Esophagus squamous epithelium (tissue), 5 donors: ENCODE measurements around the gene SERPINA4. TPM values are rescaled to one million over a fixed set of nuclear protein-coding genes. Genes with fewer than 3 reads are reported as not detected.

Experiments
- DNase-seq: peaks from one replicate; lab custom pipeline; 2025; lab: John Stamatoyannopoulos, UW
- H3K27ac ChIP-seq, 4 donors: fragments of 200-600 bp; sonication (generic); one replicate each; pipeline ENCODE4 v1.5.1; 2016 to 2019; ENCODE audit warnings: mild to moderate bottlenecking in 1 of 4
- H3K27me3 ChIP-seq, 4 donors: fragments of 200-600 bp; sonication (generic); 1 replicate in 3 of 4; 2 replicates in 1 of 4; pipeline versions ENCODE4 v1.5.1 to v1.6.0; 2017 to 2021; ENCODE audit warnings: antibody characterized with exemption in 1 of 4
- H3K36me3 ChIP-seq, 3 donors: fragments of 200-600 bp; sonication (generic); one replicate each; pipeline ENCODE4 v1.5.1; 2016 to 2019
- H3K4me1 ChIP-seq, 3 donors: fragments of 200-600 bp; sonication (generic); one replicate each; pipeline ENCODE4 v1.5.1; 2017 to 2019
- H3K4me3 ChIP-seq, 4 donors: fragments of 200-600 bp; sonication (generic); 1 replicate in 3 of 4; 2 replicates in 1 of 4; pipeline ENCODE4 v1.5.1; 2016 to 2019; ENCODE audit warnings: mild to moderate bottlenecking in 2 of 4, moderate library complexity in 1 of 4
- H3K9me3 ChIP-seq, 3 donors: fragments of 200-600 bp; sonication (generic); one replicate each; pipeline ENCODE4 v1.5.1; 2016 to 2019
- CTCF ChIP-seq, 6 experiments: fragments of 450-650 bp in 4 of 6; fragments of 200-600 bp in 2 of 6; sonication (generic) in 2 of 6; IDR thresholded peaks; one replicate each; pipeline ENCODE4 v1.5.1; 2016 to 2019; ENCODE audit warnings: antibody characterized with exemption in 6 of 6, mild to moderate bottlenecking in 4 of 6, moderate library complexity in 4 of 6
- POLR2A ChIP-seq, 4 donors: fragments of 450-650 bp; IDR thresholded peaks; one replicate each; pipeline ENCODE4 v1.6.1; 2017; ENCODE audit warnings: antibody characterized with exemption in 4 of 4, mild to moderate bottlenecking in 4 of 4, moderate library complexity in 3 of 4
- WGBS, 2 donors: methylation state at CpG; one replicate each; pipeline ENCODE4 v1.1.5; 2018; 5-methylcytosine and 5-hydroxymethylcytosine counted together
- intact Hi-C: fragments of 100-400 bp; cut with DNase I; formaldehyde crosslinking; loops from one replicate; pipeline ENCODE4 v1.15.0; 2022
- total RNA-seq, 4 donors: library from RNA; depleted of rRNA; stranded (reverse); fragments of >200 nt; gene quantifications; one replicate each; pipeline ENCODE4 v1.1.0, GENCODE V29; 2016
- donor health status: DM: yes; HTN: yes; CAD: no.

The SERPINA4 gene
- total RNA-seq, 4 donors from 2014 or later = not detected

DNA sequence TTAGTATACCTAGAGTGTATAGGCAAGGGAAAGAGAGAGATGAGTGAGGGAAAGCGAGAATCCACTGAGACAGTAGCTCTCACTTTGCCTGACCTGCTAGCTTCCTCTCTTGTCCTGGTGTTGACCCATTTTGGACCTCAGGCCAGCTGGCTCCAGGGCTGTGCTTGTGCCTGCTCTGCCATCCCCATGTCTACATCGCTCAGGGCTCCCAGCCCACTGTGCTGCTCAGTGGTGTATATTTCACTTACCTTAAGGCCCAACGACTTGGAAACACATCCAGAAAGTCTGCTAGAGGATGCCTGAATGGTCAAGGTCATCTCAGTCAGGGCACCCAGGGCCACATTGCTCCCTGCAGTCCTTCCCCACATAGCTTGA is 964 bp upstream of the SERPINA4 start:
- Histone ChIP-seq H3K4me3 (no peak overlapping the region), H3K36me3 (no peaks in the 10 kb centered on the region), H3K27me3 (peaks cover 0 to 11% (median 0%) of the 10 kb centered on the region in 4 donors), H3K4me1 (no peaks in the 10 kb centered on the region), H3K27ac (no peak overlapping the region), H3K9me3 (no peaks in the 10 kb centered on the region)
- WGBS, 2 donors = 85 to 94% methylated on average over 2 of the region's 3 CpGs
- intact Hi-C loops = no loop called here
- no peak for DNase-seq
- TF ChIP-seq CTCF (IDR thresholded peaks at IDR 0.05) (no peak), POLR2A (IDR thresholded peaks at IDR 0.05) (no peak)

GRCh38 chr14:94561656-94562010 is 391 bp downstream of the SERPINA4 start:
- no peak overlapping the region for H3K4me3 ChIP-seq
- H3K36me3 ChIP-seq = no peaks in the 10 kb centered on the region
- peaks cover 0 to 11% (median 0%) of the 10 kb centered on the region in 4 donors for H3K27me3 ChIP-seq
- TF ChIP-seq CTCF (IDR thresholded peaks at IDR 0.05) = no peak
- no peak for TF ChIP-seq POLR2A (IDR thresholded peaks at IDR 0.05)
- intact Hi-C loops = no loop called here
- H3K4me1 ChIP-seq = no peaks in the 10 kb centered on the region
- no peak overlapping the region for H3K27ac ChIP-seq
- no peaks in the 10 kb centered on the region for H3K9me3 ChIP-seq
- 88 to 94% methylated on average over 5 to 6 of the region's 7 CpGs for WGBS, 2 donors
- DNase-seq = no peak

GRCh38 chr14:94562022-94562421 is 780 bp downstream of the SERPINA4 start:
- Histone ChIP-seq H3K4me1 (no peaks in the 10 kb centered on the region), H3K27ac (no peak overlapping the region), H3K9me3 (no peaks in the 10 kb centered on the region), H3K36me3 (no peaks in the 10 kb centered on the region), H3K4me3 (no peak overlapping the region), H3K27me3 (peaks cover 0 to 11% (median 0%) of the 10 kb centered on the region in 4 donors)
- no peak for TF ChIP-seq CTCF (IDR thresholded peaks at IDR 0.05)
- no peak for TF ChIP-seq POLR2A (IDR thresholded peaks at IDR 0.05)
- DNase-seq = no peak
- 80% methylated on average over 5 of the region's 5 CpGs for WGBS, 2 donors
- intact Hi-C loops = no loop called here

GRCh38 chr14:94562941-94563883 is 2.0 kb downstream of the SERPINA4 start:
- intact Hi-C loops = no loop called here
- DNase-seq = no peak
- no peaks in the 10 kb centered on the region for H3K4me1 ChIP-seq
- H3K9me3 ChIP-seq = no peaks in the 10 kb centered on the region
- H3K27ac ChIP-seq = no peak overlapping the region
- TF ChIP-seq POLR2A (IDR thresholded peaks at IDR 0.05) = no peak
- no peak for TF ChIP-seq CTCF (IDR thresholded peaks at IDR 0.05)
- 75 to 80% methylated on average over 10 of the region's 16 CpGs for WGBS, 2 donors
- no peak overlapping the region for H3K4me3 ChIP-seq
- no peaks in the 10 kb centered on the region for H3K36me3 ChIP-seq
- peaks cover 0 to 6% (median 0%) of the 10 kb centered on the region in 4 donors for H3K27me3 ChIP-seq

- no peak for DNase-seq
- no peaks in the 10 kb centered on the region for H3K36me3 ChIP-seq
- H3K4me1 ChIP-seq = no peaks in the 10 kb centered on the region
- no peaks in the 10 kb centered on the region for H3K9me3 ChIP-seq
- peaks cover 0 to 6% (median 0%) of the 10 kb centered on the region in 4 donors for H3K27me3 ChIP-seq
- no peak overlapping the region for H3K27ac ChIP-seq
- TF ChIP-seq POLR2A (IDR thresholded peaks at IDR 0.05) (no peak), CTCF (IDR thresholded peaks at IDR 0.05) (no peak)
- no peak overlapping the region for H3K4me3 ChIP-seq
- intact Hi-C loops = no loop called here
These were observed 3.1 kb downstream of the SERPINA4 start for GRCh38 chr14:94564381-94564780.
